Stimulated activated CD8-positive, alpha-beta memory T cell treated with anti-CD3 and anti-CD28 coated beads, Interleukin-12 subunit alpha, Interleukin-12 subunit beta, amount 100 ng/mL, for 24 hours (primary cell): ENCODE measurements around the gene SIM1.

ENCODE experiments used
- DNase-seq: peaks from one replicate; pipeline ENCODE4 v3.0.0-alpha.2; 2020; ENCODE audit errors: extremely low read depth

Gene SIM1

DNA sequence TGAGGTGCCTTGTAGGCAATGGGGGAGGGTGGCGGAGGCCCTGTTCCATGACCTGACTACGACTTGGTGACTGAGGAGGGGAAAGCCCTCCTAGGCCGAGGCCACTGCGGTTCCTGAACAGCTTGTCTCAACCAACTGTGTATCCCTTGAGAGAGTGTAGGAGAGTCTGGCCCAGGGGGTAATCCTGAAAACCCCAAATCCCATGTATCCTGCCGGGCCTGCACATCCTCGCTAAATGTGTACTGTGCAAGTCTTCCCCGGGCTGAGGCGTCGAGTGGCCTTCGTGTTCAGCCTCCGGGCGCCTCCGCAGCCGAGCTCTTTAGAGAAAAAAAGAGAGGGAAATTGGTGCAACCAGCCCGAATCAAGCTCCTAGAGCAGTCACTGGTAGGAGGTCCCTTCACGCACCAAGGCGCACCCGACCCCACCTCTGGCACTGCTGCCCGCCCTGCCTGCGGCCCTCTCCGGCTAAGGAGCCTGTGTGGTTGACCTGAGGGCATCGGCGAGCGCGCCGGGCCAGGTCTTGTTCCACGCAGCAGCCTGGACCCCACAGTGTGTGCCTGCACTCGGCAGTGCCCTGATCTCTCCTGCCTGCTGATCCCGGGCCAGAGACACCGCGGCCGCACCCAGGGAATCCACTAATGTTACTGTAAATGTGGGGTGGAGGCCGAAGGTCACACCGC lies 7.3 kb downstream of the SIM1 start:
- no peak for DNase-seq

- no peak for DNase-seq
Measured at GRCh38 chr6:100456908-100457235, 7.8 kb downstream of the SIM1 start.

DNA sequence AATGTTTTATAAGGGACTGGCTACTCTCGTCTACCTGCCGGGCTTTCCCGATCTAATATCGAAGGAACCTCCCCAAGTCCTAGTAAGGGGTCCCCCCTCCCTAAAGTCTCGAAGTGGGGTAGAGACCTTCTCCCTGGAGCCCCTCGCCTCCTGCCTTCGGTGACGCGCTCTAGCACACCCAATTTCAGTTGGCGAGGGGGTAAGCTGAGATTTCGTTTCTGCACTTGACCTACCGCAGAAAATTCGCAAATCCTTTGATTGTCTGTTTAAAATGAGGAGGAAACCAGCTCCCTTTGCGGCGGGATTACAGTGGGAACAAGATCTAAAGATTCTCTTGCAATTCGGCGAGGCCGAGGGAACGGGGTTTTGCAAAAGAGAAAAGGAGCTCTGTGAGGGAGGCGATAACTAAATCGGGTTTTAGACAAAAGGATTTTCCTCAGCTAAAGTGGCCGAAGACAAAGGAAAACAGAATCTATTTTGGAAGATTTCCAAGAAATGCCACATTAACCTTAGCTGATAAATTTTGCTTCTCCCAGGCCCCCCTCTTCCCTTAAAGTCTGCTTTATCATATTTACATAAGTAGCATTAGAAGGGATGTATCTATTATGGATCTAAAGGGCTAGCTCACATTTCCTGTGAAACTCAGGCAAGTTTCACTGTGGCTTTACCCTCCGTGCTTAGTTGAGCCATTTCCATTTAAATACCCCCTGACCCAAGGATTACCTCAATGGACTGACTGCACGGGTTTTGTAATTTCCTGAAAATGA lies 8.4 kb downstream of the SIM1 start:
- DNase-seq: no peak

DNA sequence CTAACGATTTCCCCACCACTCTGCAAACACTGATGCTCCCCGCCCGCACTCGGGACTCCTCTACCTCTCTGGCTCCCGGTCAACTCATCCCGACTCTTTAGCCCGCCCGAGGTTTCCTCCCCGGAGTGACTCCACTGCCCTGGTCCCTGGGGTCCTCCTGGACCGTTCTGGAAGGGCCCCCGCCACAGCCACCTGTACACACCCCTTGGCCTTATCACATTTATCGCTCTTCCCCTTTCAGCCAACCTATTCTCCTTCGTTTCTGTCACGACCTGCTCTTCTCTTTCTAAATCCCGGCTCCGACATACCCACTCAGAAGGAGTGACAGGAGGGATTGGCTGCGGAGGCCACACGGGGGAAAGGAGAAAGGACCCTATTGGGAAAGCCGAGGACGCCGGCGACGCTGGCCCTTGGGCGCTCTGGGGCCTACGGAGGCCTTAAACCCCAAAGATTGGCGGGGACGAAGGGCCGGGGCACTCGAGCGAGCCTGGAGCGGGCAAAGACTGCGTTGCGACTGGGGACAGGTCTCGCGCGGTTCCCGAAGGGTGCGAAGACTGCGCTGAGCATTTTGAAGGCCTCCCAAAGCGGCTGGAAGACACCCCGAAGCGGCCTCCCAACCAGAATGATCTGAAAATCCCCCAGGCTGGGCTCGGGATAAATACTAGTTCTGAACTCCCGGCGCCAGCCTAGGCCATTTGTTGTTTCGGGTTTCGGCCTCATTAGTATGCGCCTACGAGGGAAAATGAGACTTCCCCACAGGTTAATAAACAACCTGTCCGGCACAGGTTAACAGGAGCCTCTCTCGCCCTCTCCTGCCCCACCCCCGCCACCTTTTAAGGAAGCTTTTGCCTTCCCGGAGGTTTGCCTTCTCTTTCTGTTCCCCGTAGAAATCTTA lies 9.2 kb downstream of the SIM1 start:
- no peak for DNase-seq

GRCh38 chr6:100454551-100455229 lies 10.0 kb downstream of the SIM1 start:
- no peak for DNase-seq

DNA sequence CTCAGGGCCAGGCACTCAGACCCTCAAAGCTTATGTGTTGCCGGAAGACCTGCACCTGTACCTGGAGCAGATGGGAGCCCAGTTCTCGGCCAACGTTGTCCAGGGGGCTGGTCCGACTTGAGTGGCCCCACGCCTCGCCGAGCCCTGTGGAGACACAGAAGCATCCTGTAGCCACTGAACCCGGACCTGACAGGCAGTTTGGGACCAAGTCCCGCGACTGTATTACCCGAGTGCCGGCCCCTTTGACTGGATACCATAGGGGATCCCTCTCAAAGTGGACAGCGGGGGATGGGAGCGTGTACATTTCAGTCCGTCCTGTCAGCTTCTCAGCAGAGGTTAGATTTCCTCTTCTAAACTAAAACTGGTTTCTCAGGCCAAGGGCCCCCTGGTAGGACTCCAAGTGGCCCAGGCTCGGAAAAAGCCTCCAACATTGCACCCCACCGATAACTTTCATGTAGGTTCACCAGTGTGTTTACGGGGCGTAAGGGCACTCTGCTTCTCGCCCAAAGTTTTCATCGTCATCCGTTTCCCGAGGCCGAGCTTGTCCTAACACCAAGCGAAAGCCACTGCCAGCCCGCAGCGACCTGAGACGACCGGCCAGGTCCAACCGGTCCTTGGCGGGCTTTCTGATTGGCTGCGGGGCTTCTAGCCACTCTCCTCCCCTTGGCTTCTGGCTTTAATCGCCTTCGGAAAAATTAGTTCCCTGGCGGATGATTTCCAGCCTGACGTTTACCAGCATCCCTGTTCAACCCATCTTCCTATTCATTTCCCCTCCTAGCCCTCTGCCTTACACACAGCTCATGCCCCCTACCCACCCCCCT lies 10.8 kb downstream of the SIM1 start:
- DNase-seq: no peak

GRCh38 chr6:100452998-100453397 lies 11.7 kb downstream of the SIM1 start:
- DNase-seq: no peak

GRCh38 chr6:100451577-100451976 lies 13.1 kb downstream of the SIM1 start:
- DNase-seq: no peak

DNA sequence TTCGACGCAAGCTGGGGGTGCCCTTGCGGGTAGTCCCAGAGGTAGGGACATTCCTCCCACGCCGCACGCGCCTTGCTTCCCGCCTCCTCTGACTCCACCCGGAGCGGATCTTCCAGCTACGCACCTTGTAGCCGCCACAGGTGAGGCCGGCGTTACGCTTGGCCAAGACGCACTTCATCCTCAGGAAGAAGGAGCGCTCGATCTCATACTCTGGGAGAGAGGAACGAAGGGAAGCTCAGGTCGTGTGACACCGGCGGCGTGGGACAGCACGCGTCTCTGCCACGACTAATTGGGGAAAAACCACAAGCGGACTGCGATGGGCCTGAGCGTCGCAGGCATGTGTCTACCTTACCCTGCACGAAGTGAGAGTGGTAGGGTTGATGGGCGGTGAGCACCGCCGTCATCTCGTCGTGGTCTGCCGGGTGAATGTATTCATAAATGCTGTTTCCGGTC lies 15.5 kb downstream of the SIM1 start:
- DNase-seq: no peak

GRCh38 chr6:100447900-100448748 lies 16.6 kb downstream of the SIM1 start:
- DNase-seq: no peak

- DNase-seq: no peak
Measured at GRCh38 chr6:100447081-100447899, 17.4 kb downstream of the SIM1 start.

GRCh38 chr6:100446115-100447080 lies 18.3 kb downstream of the SIM1 start:
- no peak for DNase-seq

GRCh38 chr6:100445512-100445911 lies 19.2 kb downstream of the SIM1 start:
- DNase-seq: no peak

- no peak for DNase-seq
Measured at GRCh38 chr6:100440935-100441334, 23.8 kb downstream of the SIM1 start.

DNA sequence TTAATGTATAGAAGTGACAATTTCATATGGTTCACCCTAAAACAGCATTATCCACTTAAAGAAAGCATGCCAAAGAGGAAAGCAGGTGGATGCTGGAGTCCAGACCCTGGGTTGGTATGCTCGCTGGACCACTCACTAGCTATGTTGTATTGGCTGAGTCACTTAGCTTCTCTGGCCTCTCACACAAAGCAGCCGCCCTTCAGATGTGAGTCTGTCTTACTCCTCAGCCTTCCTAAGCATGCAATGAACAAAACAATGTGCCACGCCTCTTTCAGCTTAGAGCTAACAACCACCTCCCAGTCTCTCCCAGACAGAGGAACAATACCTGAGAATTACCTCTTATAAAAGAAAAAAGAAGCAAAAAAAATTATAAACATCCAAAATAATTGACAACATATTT lies 29.4 kb downstream of the SIM1 start:
- DNase-seq: no peak

DNA sequence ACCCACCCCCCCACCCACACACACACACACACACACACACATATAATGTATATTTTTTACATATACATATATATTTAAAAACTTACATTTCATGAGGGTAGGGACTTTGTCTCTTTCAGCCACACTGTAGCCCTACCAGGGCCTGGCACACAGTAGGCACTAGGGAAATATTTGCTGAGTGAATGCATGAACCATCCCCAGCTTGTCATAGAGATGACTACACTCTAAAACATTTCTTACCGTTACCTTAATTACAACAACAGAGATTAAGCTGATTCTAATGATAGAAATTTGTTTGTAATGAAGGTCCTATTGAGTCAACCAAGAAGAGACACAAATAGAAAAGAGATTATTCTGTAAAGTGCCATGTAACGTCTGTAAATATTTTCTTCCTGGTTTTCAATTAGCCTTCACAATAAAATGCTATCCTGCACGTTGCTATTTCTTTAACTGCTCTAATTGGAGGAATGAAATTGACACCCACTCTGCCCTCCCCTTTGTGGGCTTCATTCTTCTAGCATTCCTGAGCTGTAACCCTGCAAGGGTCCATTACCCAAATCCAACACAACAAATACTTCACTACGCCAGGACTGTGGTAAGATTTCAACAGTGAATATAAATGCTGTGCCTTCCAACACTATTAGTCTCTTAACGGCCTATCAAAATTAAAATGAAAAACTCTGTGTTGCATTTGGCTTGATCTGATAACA lies 30.8 kb downstream of the SIM1 start:
- no peak for DNase-seq

- DNase-seq: no peak
Measured at GRCh38 chr6:100432136-100432535, 32.6 kb downstream of the SIM1 start.
